ENCODE measurements around the gene ANKRD23. TPM values are rescaled to one million over a fixed set of nuclear protein-coding genes. Genes with fewer than 3 reads are reported as not detected.

ANKRD23 gene
- total and polyA plus RNA-seq, 3 donors from 2014 or later = 5.3 to 7.5 (median 6.8) TPM

DNA sequence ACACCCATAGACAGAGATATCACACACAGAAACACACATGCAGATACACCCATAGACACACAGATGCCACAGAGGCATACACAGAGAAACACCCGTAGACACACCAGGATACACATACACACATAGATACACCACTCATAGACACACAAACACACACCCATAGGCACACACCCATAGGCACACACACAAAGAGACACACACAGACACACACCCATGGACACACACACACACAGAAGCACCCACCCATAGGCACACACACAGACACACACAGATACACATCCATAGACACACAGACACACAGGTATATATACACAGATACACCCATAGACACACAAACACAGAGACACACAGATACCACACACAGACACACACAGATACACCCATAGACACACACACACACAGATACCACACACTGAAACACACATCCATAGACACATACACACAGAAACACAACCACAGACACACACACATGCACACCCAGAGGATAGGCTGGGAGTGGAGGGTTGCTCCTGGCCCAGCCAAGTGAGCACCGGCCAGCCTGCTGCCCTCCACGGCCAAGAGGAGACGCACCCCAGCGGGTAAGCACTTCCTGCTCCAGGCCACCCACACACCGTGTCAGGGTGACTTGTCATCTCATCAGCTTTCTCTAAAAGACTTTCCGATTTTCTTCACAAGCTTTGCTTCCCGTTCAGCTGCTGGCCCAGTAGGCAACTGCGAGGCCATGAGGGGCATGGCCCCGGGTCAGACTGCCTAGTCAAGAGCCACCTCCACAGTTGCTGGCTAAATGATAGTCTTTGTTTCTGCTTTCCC is 41.8 kb downstream of the ANKRD23 start:
- Histone ChIP-seq H3K9me3 (no peaks in the 10 kb centered on the region), H3K4me3 (no peak overlapping the region), H3K4me1 (no peaks in the 10 kb centered on the region), H3K27me3 (no peaks in the 10 kb centered on the region), H3K27ac (no peak overlapping the region), H3K36me3 (ENCODE audit: low read depth, missing control alignments) (no peaks in the 10 kb centered on the region)
- TF ChIP-seq, protein P1, sequence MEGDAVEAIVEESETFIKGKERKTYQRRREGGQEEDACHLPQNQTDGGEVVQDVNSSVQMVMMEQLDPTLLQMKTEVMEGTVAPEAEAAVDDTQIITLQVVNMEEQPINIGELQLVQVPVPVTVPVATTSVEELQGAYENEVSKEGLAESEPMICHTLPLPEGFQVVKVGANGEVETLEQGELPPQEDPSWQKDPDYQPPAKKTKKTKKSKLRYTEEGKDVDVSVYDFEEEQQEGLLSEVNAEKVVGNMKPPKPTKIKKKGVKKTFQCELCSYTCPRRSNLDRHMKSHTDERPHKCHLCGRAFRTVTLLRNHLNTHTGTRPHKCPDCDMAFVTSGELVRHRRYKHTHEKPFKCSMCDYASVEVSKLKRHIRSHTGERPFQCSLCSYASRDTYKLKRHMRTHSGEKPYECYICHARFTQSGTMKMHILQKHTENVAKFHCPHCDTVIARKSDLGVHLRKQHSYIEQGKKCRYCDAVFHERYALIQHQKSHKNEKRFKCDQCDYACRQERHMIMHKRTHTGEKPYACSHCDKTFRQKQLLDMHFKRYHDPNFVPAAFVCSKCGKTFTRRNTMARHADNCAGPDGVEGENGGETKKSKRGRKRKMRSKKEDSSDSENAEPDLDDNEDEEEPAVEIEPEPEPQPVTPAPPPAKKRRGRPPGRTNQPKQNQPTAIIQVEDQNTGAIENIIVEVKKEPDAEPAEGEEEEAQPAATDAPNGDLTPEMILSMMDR (IDR thresholded peaks at IDR 0.05) = no peak
- TF ChIP-seq POLR2A (IDR thresholded peaks at IDR 0.05) = no peak
- DNase-seq = no peak
- intact Hi-C loops (cut with DNase I; ENCODE audit: low total_unique reads) = no loop called here
- 89% methylated on average over 8 to 10 of the region's 10 CpGs for WGBS, 2 donors

DNA sequence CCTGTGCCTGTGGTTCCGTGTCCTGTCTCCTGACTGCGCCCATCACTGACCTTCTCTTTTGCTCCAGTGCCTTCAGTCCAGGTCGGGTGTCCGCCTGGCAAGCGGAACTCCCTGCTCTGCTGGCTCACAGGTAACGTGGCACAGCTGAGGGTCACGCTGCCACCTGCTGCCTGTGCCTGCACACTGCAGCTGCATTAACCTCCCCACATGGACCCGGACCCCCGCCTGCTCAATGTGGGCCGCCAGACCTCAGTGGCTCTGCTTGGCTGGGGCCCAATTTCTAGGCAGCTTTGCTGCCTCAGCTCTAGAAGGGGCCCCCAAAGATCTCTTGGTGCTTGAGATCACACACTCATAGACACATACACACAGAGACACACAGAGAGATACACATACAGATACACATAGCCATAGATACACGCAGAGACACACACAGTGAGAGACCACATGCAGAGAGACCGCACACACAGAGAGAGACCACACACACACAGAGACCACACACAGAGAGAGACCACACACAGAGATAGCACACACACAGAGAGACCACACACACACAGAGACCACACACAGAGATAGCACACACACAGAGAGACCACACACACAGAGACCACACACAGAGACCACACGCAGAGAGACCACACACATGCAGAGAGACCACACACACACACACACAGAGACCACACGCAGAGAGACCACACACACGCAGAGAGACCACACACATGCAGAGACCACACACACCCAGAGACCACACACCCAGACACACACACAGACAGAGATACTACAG is 42.6 kb downstream of the ANKRD23 start:
- WGBS, 2 donors = 57 to 65% methylated on average over 14 to 15 of the region's 15 CpGs
- DNase-seq = peak; percentile 75
- intact Hi-C loops (cut with DNase I; ENCODE audit: low total_unique reads) = no loop called here
- TF ChIP-seq POLR2A (IDR thresholded peaks at IDR 0.05) = no peak
- TF ChIP-seq, protein P1 (IDR thresholded peaks at IDR 0.05) = peak; percentile 31 to 66 (median 55)
- Histone ChIP-seq H3K9me3 (no peaks in the 10 kb centered on the region), H3K4me1 (no peaks in the 10 kb centered on the region), H3K27me3 (no peaks in the 10 kb centered on the region), H3K36me3 (ENCODE audit: low read depth, missing control alignments) (no peaks in the 10 kb centered on the region), H3K4me3 (no peak overlapping the region), H3K27ac (no peak overlapping the region)

DNA sequence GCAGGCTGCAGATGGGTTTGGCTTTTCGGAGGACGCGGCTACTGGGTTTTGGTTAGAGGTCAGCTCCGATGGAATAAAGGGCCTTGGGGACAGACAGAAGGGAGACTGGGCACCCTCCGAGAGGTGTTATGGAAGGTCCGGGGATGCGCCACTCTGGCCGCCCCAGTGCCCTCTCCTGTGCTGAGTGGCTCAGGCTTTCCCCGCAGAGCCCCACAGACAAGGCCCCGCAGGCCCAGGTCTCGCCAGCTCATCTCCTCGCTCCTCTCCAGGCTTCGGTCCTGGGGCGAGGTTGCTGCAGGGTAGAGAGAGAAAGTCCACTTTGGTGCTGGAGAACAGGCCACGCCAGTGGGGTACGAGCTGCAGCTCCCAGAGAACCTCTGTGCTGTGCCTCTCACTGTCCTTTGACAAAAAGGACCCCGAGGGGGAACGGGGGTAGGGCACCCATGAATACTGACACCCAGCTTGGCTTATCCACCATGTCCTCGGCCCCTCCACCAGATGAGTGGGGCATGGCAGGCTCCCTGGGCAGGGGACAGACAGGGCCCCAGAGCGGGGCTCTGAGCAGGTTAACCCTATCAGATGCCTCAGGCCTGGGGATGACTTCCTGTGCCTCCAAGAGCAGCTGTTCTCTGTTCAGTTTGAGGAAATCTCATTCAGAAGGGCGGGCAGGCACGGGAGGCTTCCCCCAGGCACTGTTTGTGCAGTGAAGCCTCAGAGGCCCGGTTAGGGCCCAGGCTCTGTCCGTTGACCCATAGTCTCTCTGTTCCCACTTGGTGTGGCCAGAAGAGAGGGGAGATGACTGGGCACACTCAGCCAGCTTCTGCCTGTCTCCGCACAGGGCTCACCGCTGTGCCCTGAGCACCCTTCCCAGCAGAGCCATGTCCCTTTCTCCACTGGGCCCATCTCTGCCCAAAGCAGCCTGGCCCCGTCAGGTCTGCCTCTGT is 43.5 kb downstream of the ANKRD23 start:
- 89 to 92% methylated on average over 17 to 27 of the region's 27 CpGs for WGBS, 2 donors
- no peaks in the 10 kb centered on the region for H3K4me1 ChIP-seq
- DNase-seq = no peak
- intact Hi-C loops (cut with DNase I; ENCODE audit: low total_unique reads) = no loop called here
- H3K27ac ChIP-seq = no peak overlapping the region
- no peak for TF ChIP-seq POLR2A (IDR thresholded peaks at IDR 0.05)
- TF ChIP-seq, protein P1 (IDR thresholded peaks at IDR 0.05) = no peak
- H3K9me3 ChIP-seq = no peaks in the 10 kb centered on the region
- H3K4me3 ChIP-seq = no peak overlapping the region
- no peaks in the 10 kb centered on the region for H3K36me3 ChIP-seq (ENCODE audit: low read depth, missing control alignments)
- H3K27me3 ChIP-seq = no peaks in the 10 kb centered on the region

DNA sequence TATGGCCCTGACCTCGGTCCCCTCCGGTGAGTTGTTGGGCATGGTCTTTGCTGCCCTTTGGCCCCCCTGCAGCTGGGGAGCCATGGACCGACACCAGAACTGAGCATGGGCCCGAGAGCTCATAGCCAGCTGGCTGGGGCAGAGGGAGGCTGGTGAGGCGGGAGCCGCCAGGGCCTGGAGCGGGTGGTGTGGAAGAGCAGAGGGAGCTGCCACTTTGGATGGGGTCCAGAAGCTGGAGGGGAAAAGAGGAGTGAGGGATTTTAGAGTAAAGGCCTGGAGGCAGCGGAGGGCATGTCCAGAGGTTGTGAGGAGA is 44.2 kb downstream of the ANKRD23 start:
- Histone ChIP-seq H3K4me1 (no peaks in the 10 kb centered on the region), H3K27me3 (no peaks in the 10 kb centered on the region), H3K27ac (no peak overlapping the region), H3K4me3 (no peak overlapping the region), H3K9me3 (no peaks in the 10 kb centered on the region), H3K36me3 (ENCODE audit: low read depth, missing control alignments) (no peaks in the 10 kb centered on the region)
- TF ChIP-seq POLR2A (IDR thresholded peaks at IDR 0.05) = no peak
- TF ChIP-seq, protein P1 (IDR thresholded peaks at IDR 0.05) = no peak
- WGBS, 2 donors = 92 to 93% methylated on average over 7 to 8 of the region's 8 CpGs
- DNase-seq = no peak
- intact Hi-C loops (cut with DNase I; ENCODE audit: low total_unique reads) = no loop called here
